MCF 10A (cell line): ENCODE data around the gene KLF11. TPM values are rescaled to one million over a fixed set of nuclear protein-coding genes. Genes with fewer than 3 reads are reported as not detected.

ENCODE experiments used
- BruUV-seq: library from RNA; stranded (reverse); fragments of 400-500 nt; replicated peaks from 2 replicates; lab custom pipeline; 2021; lab: Mats Ljungman, UMichigan
- CTCF ChIA-PET: fragments of 300-600 bp; sonication (Branson Sonifier 250); formaldehyde crosslinking; extraction: SDS; loops from one replicate; lab custom pipeline; 2021; ENCODE audit warnings: antibody characterized with exemption, inconsistent platforms; lab: Yijun Ruan, JAX
- POLR2A ChIA-PET: fragments of 300-600, 350-650 bp; sonication (Branson Sonifier 250); formaldehyde crosslinking; extraction: SDS; loops from one replicate; lab custom pipeline; 2020; ENCODE audit warnings: antibody characterized with exemption, inconsistent platforms; lab: Yijun Ruan, JAX
- DNase-seq: peaks from one replicate; pipeline ENCODE4 v3.0.0-alpha.2; 2018; ENCODE audit not compliant: unreplicated experiment
- H3K27ac Mint-ChIP-seq: one replicate; pipeline ENCODE4 v1.8.0; 2022; ENCODE audit warnings: mild to moderate bottlenecking, low read depth, mixed read lengths; ENCODE audit not compliant: unreplicated experiment
- H3K27me3 Mint-ChIP-seq: one replicate; pipeline ENCODE4 v1.8.0; 2022; ENCODE audit warnings: mixed read lengths; ENCODE audit not compliant: insufficient read depth, unreplicated experiment
- H3K36me3 Mint-ChIP-seq: one replicate; pipeline ENCODE4 v1.8.0; 2022; ENCODE audit warnings: mild to moderate bottlenecking, moderate library complexity, mixed read lengths; ENCODE audit not compliant: insufficient read depth, unreplicated experiment
- H3K4me1 Mint-ChIP-seq: one replicate; pipeline ENCODE4 v1.8.0; 2022; ENCODE audit warnings: mixed read lengths; ENCODE audit not compliant: insufficient read depth, unreplicated experiment
- H3K4me3 Mint-ChIP-seq: one replicate; pipeline ENCODE4 v1.8.0; 2022; ENCODE audit warnings: mild to moderate bottlenecking, moderate library complexity, mixed read lengths; ENCODE audit not compliant: unreplicated experiment
- H3K9me3 Mint-ChIP-seq: one replicate; pipeline ENCODE4 v1.8.0; 2022; ENCODE audit warnings: mixed read lengths; ENCODE audit not compliant: unreplicated experiment
- CTCF ChIP-seq: fragments of 200-600 bp; IDR thresholded peaks from one replicate; pipeline ENCODE4 v1.8.0; 2022; ENCODE audit warnings: antibody characterized with exemption, mild to moderate bottlenecking; ENCODE audit not compliant: unreplicated experiment
- intact Hi-C: fragments of 100-400 bp; cut with micrococcal nuclease; formaldehyde crosslinking; loops from 2 replicates; pipeline ENCODE4 v1.14.1; 2022
- total RNA-seq: library from RNA; stranded (reverse); gene quantifications from 2 replicates; pipeline ENCODE4 v1.2.3, GENCODE V29; 2022

KLF11 gene
- total RNA-seq, 1 experiment from 2014 or later, result 7.1 TPM

DNA sequence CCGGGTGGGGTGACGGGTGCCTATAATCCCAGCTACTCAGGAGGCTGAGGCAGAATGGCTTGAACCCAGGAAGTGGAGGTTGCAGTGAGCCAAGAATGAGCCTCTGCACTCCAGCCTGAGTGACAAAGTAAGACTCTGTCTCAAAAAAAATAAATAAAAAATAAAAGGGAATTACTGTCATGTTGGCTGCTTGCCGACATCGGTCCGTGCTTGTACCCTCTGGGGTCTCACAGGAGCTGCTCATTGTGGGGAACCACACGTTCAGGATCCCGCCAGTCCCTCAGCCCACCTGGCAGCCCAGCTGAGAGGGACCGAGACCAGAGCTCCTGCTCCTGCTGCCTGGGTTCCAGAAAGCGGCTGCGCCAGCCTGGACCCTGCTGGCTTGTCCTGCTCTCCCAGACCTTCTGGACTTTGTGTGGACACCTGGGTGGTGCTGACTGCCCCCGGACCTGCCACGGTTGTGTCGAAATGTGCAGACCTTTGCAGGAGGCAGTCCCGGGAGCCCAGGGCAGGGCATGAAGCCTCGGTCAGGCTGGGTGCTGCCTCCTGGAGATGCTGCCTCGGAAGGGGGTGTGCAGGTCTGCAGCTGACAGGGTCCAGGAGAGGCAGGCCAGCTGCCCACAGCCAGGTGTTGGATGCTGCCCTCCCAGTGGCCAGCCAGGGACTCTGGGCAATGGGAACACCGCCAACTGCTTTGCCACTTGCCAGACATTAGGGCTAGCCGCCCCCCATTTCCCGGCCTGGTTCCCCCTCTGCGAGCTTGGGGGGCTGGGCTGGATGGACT is 16.4 kb downstream of the KLF11 start:
- intact Hi-C loops, result no loop called here
- CTCF ChIA-PET, result interaction anchor here (0.8 to 3.7 kb wide), 10 partner anchors 11 to 376 kb away, joined by 3 to 24 read pairs (median 6); no protein-coding TSS in a partner anchor
- Mint-ChIP-seq H3K27ac (no peak overlapping the region), H3K9me3 (no peaks in the 10 kb centered on the region), H3K27me3 (no peaks in the 10 kb centered on the region), H3K4me1 (peaks cover 10% of the 10 kb centered on the region), H3K4me3 (no peak overlapping the region), H3K36me3 (peaks cover 5% of the 10 kb centered on the region)
- POLR2A ChIA-PET, result no interaction called here
- BruUV-seq, result no TSS peak
- DNase-seq, result no peak
- no peak for TF ChIP-seq CTCF

- no peaks in the 10 kb centered on the region for H3K9me3 Mint-ChIP-seq
- peaks cover 10% of the 10 kb centered on the region for H3K4me1 Mint-ChIP-seq
- H3K27ac Mint-ChIP-seq, result no peak overlapping the region
- DNase-seq, result no peak
- TF ChIP-seq CTCF, result no peak
- H3K27me3 Mint-ChIP-seq, result no peaks in the 10 kb centered on the region
- no TSS peak for BruUV-seq
- POLR2A ChIA-PET, result interaction anchor here (0.7 to 0.8 kb wide), 2 partner anchors 18 to 119 kb away, joined by 3 read pairs; partner anchors contain the start of gene KLF11
- CTCF ChIA-PET, result interaction anchor here (0.5 to 3.2 kb wide), 5 partner anchors 11 to 374 kb away, joined by 3 to 13 read pairs (median 6); no protein-coding TSS in a partner anchor
- no peak overlapping the region for H3K4me3 Mint-ChIP-seq
- intact Hi-C loops, result no loop called here
- no peaks in the 10 kb centered on the region for H3K36me3 Mint-ChIP-seq
Measured at GRCh38 chr2:10061221-10061925, 18.0 kb downstream of the KLF11 start.

- DNase-seq, result no peak
- TF ChIP-seq CTCF, result no peak
- POLR2A ChIA-PET, result no interaction called here
- Mint-ChIP-seq H3K9me3 (peaks cover 5% of the 10 kb centered on the region), H3K27me3 (no peaks in the 10 kb centered on the region), H3K4me3 (no peak overlapping the region), H3K27ac (no peak overlapping the region), H3K4me1 (no peaks in the 10 kb centered on the region), H3K36me3 (no peaks in the 10 kb centered on the region)
- CTCF ChIA-PET, result interaction anchor here (1.5 to 1.8 kb wide), 2 partner anchors 9 to 34 kb away, joined by 7 read pairs; no protein-coding TSS in a partner anchor
- intact Hi-C loops, result no loop called here
- no TSS peak for BruUV-seq
Measured at GRCh38 chr2:10062931-10063365, 19.6 kb downstream of the KLF11 start.

DNA sequence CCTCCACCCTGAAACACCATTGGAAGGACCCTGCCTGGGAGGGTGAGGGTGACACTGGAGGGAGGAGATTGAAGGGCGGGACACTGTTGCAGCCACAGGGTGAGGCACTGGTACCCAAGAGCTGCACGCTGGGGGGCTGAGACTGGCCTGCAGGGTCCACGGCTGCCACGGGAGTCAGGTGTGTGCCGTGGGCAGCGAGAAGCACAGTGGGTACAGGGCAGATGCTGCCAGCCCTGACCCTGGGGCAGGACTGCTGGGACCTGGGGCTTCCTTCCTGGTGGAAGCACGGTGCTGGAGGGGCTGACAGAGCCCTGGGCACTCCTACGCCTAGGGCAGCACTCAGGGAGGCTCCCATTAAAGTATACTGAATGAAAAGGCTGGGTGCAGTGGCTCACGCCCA is 20.2 kb downstream of the KLF11 start:
- no peaks in the 10 kb centered on the region for H3K4me1 Mint-ChIP-seq
- H3K27ac Mint-ChIP-seq, result no peak overlapping the region
- ChIA-PET CTCF (interaction anchor here (1.5 to 1.8 kb wide), 3 partner anchors 8 to 372 kb away, joined by 7 read pairs; no protein-coding TSS in a partner anchor), POLR2A (interaction anchor here (1.5 kb wide), 1 partner anchor 9 kb away, joined by 3 read pairs; no protein-coding TSS in a partner anchor)
- no TSS peak for BruUV-seq
- no peaks in the 10 kb centered on the region for H3K36me3 Mint-ChIP-seq
- no peaks in the 10 kb centered on the region for H3K27me3 Mint-ChIP-seq
- no peak for TF ChIP-seq CTCF
- DNase-seq, result no peak
- intact Hi-C loops, result no loop called here
- peaks cover 8% of the 10 kb centered on the region for H3K9me3 Mint-ChIP-seq
- no peak overlapping the region for H3K4me3 Mint-ChIP-seq
